ENCODE measurements around the gene IL33.

IL33 gene

DNA sequence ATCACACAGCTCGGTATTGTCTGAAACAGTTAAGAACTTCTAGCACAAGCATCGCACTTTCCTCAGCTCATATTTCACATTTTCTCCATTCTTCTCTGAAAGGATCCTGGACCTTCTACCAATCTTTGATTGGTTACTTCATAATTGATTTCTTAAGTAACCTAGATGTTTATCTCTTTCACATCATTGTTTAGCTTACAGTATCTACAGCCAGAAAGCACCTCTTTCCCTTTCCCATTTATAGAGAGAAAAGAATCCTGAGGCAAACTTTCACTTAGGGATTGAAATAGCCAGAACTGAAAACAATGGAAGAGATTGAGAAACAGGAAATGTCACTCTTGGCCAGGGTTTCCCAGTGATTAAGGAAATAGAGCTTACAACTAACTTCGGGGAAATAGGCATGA is 2.5 kb downstream of the IL33 start:
- DNase-seq: no peak

DNA sequence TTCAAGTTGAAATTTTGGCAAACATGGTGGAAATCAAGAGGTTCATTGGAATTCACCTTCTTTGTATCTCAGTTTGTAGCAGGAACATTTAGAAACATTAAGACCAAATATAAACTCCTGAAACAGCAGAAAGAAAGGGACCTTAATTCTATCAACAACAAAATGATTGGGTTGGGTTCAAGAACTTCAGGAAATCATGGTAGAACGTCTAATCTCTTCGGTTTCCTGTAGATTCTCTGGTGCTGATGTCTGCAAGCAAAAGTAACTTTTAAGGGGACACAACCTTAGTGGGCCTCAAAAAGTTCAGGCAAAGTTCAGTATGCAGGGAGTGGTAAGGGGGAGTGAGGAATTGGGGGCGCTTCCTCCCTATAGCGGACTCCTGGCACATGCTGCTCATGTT is 3.4 kb downstream of the IL33 start:
- DNase-seq: no peak

DNA sequence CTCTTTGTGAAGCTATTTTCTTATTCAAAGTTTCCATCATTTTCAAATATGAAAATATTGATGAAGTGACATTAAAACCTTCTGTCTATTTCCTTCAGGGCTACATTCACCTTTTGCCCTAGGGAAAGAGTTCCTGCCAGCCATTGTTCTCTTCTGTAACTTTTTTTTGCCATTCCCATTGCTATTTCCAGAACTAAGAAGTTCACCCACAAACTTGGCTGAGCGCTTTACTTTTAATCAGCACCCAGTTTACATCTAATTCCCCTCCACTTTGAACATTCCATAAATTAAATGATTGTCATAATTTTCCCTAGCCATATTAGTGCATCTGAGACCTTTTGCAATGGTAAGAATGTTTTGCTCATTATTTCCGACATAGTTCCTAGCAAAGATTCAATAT is 4.4 kb downstream of the IL33 start:
- no peak for DNase-seq

DNA sequence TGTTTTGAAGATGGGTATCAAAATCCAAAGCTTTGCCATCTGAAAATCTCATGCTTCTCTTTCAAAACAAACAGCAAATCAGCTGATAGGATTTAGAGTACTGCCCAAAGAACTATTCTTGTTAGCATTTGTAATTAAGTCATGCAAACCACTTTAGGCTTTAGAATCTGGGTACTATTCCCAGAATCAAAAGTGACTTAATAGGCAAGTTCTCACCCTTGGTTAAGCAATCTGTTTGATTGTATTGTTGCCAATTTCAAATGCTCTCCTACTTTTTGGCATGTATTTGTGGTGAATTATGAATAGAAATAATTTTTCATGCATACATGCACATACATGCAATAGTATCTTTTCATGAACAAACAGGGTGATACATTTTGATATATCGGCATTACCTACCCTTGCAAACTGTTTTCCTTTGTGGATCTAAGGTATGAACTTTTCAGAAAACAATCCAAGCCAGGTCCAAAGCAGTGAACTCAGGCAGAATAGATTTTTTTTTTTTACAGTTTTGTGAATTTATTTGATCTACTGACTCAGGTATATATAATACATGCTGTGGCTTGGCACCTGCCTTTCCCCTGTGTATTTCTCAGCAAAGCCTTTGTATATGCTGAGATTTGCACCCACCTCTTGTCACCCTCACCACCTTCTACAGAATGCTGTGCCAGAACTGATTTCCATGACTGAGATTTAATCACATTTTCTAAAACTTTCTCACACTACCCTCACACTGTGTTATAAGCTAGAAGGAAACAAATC is 9.0 kb downstream of the IL33 start:
- DNase-seq: no peak

DNA sequence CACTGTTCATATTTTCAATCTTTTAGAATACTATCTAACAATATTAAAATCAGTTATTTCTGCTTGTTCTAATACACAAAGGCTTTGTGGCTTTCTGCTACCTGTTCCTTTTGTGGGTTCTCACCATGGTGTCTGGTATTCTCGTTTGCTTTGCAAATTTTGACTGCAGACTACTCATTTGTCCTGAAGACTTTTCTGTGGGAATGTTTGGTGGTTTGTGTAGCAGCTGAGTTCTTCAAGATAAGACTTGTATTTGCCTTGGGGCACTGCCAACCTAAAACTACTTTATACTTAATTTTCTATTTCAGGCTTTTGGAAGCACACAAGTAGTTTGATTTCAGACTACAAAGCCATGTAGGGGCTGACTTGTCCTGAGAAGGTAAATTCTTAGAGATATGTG is 11.1 kb downstream of the IL33 start:
- DNase-seq: no peak

DNA sequence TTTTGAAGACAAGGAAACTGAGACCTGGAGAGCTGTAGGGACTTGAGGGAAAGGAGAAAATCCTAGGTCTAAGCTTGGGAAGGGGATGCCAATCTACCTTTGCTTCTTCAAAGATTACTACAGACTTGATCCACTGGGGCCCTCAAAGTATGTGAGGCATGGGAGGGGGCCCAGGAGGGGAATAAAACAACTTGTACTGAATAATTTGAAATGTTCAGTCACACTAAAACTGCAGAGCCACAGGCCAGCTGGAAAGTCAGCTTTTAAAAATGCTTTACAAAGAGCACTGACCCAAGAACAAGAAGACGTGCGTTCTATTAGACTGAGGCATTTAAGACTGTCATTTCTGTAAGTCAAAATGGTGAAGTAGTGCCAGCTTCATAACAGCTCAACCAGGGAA is 13.6 kb downstream of the IL33 start:
- DNase-seq: no peak

DNA sequence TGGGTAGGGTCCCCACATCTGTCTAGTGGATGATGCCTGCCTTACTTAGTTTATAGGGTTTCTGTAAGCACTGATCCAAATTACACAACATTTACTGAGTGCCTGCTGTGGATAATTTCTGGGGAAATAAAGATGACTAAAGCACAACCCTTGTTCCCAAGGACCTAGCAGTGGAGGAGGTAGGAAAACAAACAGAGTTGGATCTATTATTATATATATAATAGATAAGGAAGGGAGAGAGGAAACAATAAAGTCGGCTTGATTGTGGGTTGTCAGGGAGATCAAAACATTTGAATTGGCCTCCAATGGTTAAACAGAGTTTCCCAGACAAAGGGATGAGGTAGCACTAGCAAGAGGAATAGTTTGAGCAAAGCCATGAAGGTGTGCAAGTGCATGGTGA is 14.0 kb downstream of the IL33 start:
- no peak for DNase-seq

DNA sequence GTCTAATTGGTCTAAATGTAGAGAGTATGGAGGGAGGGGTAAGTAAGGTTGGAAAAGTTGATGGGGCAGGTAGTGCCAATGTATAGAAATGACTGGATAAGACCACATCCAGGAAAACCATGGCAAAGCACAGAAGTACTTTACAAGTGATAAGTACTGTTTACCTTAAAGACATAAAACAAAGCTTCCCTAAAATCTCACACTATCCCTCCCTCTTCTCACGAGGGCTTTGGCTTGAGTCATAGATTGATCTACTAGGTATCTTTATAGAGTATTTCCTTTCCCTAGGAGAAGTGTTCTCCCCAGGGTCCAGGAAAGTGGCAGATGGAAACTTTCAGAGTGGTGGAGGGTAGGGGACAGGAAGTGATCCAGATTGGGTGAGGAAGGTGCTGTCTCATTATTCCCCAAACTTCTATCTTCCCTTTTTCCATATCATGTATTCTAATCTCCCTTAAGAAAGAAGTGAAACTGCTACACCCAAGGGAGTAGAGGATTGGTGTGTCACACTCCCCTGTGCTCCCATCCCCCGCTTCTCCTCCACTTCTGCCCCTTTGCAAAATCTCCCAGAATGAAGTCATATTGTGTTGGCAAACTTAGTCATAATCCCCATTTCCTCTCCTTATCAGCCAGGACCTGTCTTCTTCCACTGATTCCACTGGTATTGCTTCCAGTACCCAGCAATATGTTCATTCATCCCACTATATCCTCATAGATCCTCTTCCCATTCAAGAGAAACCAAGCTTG is 14.6 kb downstream of the IL33 start:
- no peak for DNase-seq

DNA sequence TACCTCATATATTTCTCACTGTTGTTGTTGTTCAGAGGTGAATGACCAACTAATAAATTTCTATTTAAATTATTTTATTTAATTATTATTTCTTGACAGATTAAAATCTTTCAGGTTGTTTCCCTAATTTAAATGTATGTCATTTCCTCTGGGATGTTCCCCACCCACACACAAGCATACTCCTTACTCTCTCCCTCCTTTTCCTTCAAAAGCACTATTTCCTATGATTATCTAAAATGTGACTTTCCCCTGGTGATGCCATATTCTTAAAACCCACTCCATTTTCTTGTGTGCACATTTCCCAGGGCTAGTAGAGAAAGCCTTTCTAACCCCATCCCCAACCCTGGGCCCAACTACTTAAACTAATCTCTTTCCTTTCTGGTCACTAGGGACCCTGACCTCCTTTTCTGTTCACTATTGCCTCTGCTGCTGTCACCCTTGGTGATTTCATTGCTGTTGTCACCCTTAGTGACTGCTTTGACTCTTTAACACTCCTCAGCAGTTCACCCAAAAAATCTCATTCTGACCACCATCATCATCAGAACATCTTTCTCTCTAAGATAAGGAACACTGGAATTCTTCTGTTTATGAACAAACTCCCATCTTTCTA is 16.8 kb downstream of the IL33 start:
- DNase-seq: no peak

DNA sequence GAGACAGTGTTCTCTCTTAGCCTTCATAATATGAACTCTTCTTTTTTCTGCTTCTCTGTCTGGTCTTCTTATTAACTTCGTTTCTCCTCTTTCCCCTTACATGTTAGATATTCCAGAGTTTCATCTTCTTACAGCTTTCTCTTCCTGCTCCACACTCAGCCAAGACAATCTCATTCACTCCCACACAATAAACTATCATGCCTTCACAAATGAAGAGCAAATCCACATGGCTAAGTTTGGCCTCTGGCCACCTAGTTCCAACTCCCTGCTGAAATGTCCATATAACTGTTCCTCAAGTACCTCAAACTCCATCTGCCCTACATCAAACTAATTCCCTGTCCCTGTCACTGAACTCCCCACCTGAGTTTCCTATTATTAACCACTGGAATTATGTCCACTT is 18.4 kb downstream of the IL33 start:
- DNase-seq: no peak

DNA sequence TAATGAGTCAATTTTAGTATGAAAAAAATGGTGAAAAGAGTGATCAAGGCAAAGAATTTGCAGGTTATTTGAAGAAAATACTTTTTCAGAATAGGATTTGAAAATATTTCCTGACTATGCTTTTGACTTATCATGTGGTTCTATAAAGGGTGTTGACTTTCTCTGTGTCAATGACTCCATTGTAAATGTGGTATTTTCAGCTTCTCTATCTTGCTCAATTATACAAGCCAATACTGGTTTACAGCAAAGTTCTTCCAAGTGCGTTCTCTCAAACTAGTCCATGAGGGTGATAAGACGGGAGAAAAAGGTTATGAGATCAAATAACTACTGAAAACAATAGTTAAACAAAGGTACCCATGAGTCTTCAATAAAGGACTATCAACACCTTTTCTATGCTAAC is 21.7 kb downstream of the IL33 start:
- DNase-seq: no peak

DNA sequence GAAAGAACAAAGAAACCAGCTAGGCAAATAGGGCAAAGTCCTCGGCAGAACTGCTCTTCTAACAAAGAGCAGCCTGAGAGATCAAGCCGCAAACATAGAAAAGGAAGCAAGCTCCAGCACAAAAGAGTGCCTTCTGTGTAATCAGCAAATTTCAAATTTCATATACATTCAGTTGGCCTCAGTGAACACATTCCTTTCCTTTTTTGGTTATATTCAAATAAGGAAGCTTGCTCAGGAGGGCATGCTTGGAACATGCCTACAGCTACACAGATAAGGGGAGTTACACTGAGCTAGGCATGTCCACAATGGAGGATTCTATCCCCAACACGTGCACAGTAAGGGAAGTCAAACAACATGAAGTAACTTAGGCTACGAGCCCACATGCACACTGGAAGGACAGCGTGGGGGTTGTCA is 23.4 kb downstream of the IL33 start:
- DNase-seq: no peak

DNA sequence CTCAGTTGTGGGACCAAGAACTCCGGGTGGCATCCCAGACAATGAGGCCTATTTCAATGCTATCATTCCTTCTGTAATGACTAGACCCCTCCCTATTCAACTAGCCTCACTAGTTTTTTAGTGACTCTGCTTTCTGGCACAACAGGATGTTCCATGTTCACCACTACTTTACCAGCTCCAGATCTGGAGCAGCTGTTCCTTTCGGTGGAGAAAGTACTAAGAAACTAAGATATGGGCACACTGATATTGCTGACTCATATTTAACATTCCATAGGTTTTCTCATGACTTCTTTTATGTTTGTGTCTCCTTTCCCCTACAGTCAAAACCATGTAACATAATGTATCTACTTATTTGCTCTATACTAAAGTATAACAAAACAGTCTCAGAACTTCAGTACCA is 24.1 kb downstream of the IL33 start:
- DNase-seq: no peak

DNA sequence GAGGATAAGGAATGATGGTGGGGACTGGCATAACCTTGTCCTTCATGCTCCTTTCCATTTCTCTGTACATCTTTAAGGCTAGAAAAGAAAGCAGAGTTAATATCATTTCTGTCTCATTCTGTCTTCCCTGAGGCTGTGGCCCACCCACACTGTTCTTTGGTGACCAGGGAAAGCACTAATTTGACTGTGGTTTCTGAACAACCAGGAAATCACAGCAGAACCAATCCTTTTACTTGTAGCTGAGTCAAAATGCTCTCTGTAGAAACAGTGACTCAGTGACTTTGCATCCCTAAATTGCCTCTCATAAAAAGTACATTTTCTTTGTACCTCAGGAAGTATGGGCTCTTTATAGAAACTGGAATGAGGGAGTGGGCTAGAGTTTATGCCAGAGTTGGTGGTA is 28.1 kb downstream of the IL33 start:
- DNase-seq: no peak

DNA sequence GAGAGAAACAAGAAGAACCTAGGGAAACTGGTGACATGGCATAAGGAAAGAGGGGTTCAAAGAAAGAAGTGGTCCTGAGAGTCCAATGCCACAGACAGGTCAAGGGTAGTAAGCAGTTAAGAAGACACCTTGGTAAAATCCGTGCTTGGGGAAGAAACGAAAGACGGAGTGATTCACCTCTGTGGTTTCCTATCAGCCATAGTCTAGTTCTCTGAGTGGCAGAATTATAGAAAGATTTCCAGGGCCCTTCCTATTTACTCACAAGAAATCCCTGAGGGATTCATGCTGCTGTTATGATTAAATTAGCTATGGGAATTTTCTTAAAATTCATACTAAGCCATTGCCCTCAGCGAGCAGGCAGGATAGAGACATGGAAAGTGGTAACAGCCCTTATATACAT is 31.7 kb downstream of the IL33 start:
- no peak for DNase-seq

DNA sequence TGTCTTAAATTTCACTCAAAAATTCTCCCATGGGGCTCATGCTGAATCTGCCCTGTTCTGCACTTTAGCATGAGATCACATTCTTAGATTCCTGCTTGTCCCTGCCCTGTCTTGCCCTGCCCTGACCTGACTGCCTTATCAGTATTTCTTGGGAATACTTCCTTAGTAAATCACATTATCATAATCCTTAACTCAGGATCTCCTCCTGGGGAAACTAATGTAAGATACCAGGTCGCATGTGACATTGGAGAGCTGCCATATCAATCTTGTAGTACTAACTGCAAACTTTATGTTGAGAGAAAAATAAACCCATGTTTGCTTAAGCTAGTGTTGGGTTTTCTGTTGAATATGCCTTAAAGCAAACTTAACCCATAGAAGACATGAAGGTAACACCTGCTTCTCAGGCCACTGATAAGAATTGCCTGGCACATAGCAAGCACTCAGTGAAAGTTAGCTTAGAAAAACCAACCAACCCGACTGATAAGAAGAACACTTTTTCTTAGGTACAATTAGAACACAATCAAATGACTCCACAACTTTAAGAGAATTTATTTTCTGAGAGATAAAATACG is 53.3 kb downstream of the IL33 start:
- no peak for DNase-seq

DNA sequence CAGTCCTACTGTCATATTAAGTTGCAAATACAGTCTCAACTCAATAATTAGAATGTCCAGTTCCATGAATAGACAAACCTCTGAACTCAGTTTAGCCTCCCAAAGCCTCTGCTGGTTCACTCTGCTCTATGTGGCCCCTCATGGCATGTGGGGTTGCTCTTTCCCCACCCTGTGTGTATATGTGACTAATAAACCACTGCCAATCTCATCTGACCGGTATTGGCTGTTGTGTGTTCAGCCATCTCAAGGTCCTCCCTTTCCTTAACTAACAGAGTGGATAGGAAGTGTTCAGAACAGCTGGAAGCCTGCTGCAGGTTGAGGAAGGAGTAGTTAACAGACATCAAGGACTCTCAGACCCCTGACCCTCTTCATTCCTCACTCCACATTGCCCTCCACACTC is 55.3 kb downstream of the IL33 start:
- DNase-seq: no peak

DNA sequence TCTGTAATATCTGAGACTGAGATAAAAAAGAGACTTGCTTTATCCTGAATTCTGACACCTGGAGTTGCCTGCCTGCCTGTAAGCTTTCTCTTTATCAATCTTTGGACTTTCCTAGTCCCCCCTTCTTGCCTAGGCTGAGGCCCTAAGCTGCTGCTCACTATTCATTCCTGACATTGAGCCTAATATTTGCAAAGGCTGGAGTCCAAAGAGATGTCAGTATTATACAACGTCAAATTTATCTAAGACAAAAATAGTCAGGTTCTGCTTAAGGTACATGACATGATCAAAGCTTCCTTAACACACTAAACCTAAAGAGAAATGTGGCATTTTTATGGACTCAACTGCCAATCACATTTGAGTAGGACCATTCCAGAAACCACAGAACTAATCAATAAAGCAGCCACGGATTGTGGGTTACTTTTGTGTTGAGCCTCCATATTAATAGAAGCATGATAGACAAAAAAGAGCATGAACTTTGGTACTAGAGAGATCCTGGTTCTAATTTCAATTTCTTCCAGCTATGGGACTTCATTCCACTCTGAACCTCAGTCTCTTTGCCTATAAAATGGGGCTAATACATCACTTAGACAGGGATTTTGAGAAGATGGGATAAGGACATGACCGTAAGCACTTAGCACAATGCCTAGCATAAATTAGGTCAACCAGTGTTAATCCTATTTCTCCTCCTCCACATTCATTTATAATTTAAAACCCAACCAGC is 56.1 kb downstream of the IL33 start:
- no peak for DNase-seq

DNA sequence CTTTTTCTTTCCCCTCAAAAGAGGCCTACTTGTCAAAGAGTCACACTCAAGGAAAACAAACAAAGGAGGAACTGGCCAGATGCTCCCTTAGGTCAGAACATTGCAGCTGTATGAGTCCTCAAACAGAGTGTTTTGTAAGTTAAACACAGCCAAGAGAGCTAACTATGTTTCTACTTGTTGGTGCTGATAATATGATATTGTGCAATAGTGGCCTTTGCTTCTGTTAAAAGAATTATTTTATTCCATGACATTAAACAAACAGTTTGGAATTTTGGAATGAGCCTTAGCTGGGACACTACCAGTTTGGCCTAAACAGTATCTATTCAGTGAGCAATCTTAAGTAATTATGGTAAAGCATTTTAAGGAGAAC is 56.6 kb downstream of the IL33 start:
- no peak for DNase-seq

DNA sequence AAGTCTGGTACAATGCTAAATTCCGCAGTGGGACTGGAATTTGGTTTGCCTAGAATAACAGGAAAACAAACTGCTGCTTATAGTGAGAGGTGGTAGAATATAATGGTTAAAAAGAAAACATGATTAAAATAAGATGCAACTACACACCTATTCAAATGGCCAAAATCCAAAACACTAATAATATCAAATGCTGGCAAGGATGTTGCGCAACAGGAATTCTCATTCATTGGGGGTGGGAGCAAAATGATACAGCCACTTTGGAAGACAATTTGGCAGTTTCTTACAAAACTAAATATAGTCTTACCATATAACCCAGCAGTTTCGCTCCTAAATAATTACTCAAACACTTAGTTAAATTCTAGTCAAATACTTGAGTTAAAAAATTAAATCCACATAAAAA is 61.8 kb downstream of the IL33 start:
- no peak for DNase-seq

DNA sequence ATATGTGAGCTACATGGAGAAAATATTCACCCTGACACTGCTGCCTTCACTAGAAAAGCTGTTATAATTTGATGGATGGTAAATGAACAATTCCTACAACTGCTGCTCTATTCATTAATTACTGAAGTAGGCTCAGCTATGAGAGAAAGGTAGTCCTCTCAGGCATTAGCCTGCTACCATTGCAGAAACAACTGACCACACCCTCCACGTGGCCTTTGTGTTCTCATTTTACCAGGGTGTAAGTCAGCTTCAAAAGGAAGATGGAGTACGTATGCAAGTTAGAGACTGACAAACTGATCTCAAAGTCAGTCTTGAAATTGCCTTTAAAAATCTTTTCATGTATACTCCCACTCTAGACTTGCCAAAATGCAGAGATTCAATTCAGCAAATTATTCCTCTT is 86.3 kb downstream of the IL33 start:
- DNase-seq: no peak

DNA sequence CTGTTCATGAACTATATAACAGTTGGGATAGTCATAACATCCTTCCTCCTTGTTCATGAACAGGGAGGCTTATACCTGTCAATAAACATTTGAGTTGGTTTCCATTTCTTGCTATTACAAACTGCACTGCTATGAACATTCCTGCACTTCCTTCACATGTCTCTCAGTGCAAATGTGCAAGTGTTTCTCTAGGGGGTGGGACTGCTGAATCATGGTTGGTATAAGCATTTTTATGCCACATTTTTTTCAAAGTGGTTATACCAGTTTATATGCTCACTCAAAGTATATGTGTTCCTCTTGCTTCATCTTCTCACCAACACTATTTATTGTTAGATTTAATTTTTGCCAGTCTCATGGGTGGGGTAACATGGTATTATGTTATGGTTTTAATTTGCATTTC is 86.8 kb downstream of the IL33 start:
- no peak for DNase-seq

DNA sequence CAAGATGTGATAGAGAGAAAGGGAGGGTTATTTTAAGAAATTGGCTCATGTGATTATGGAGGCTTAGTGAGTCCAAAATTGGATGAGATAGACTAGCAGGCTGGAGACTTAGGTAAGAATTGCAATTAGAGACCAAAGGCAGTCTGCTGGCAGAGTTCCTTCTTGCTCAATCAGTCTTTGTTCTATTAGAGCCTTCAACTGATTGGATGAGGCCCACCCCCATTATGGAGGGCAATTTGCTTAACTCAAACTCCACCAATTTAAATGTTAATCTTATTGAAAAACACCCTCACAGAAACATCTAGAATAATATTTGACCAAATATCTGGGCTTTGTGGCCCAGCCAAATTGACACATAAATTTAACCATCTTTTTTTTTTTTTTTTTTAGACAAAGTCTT is 88.6 kb downstream of the IL33 start:
- DNase-seq: no peak

Data from T1000 (cell line).